ENCODE results near the gene PSMD13.

Gene PSMD13

GRCh38 chr11:211741-212140 is 25.0 kb upstream of the PSMD13 start:
- peaks cover 12% of the 10 kb centered on the region for H3F3A ChIP-seq (ENCODE audit: control insufficient read depth, insufficient read depth)
- H3K4me3 ChIP-seq (ENCODE audit: low read length) = no peak overlapping the region
- no peaks in the 10 kb centered on the region for H3K9me3 ChIP-seq (ENCODE audit: control insufficient read depth, insufficient read depth, low read length)
- peaks cover 86% of the 10 kb centered on the region for H3K36me3 ChIP-seq (ENCODE audit: control insufficient read depth, low read length)
- peaks cover 42% of the 10 kb centered on the region for H3K79me2 ChIP-seq (ENCODE audit: control insufficient read depth, low read length)
- H4K20me1 ChIP-seq (ENCODE audit: control insufficient read depth, insufficient read depth, low read depth, low read length) = peaks cover 11% of the 10 kb centered on the region
- no peaks in the 10 kb centered on the region for H3K27me3 ChIP-seq (ENCODE audit: control insufficient read depth, low read length)
- no peak overlapping the region for H3K27ac ChIP-seq (ENCODE audit: low read depth, low read length)
- H3K4me1 ChIP-seq (ENCODE audit: control insufficient read depth, low read length) = peaks cover 14% of the 10 kb centered on the region
- H3K4me2 ChIP-seq (ENCODE audit: low read length) = no peak overlapping the region
- no peaks in the 10 kb centered on the region for H3K9me2 ChIP-seq (replicated peaks; ENCODE audit: control insufficient read depth, low read length)
- TF ChIP-seq CTCF (IDR thresholded peaks at IDR 0.05; ENCODE audit: low read depth, low read length, poor library complexity, severe bottlenecking) (no peak), EZH2phosphoT487 (IDR thresholded peaks at IDR 0.05; ENCODE audit: borderline replicate concordance, low read length) (no peak)

GRCh38 chr11:212150-213100 is 24.4 kb upstream of the PSMD13 start:
- no peaks in the 10 kb centered on the region for H3K27me3 ChIP-seq (ENCODE audit: control insufficient read depth, low read length)
- no peak overlapping the region for H3K27ac ChIP-seq (ENCODE audit: low read depth, low read length)
- H3K36me3 ChIP-seq (ENCODE audit: control insufficient read depth, low read length) = peaks cover 83% of the 10 kb centered on the region
- no peak overlapping the region for H3K4me2 ChIP-seq (ENCODE audit: low read length)
- peaks cover 11% of the 10 kb centered on the region for H4K20me1 ChIP-seq (ENCODE audit: control insufficient read depth, insufficient read depth, low read depth, low read length)
- peaks cover 37% of the 10 kb centered on the region for H3K79me2 ChIP-seq (ENCODE audit: control insufficient read depth, low read length)
- H3K9me2 ChIP-seq (replicated peaks; ENCODE audit: control insufficient read depth, low read length) = no peaks in the 10 kb centered on the region
- peaks cover 14% of the 10 kb centered on the region for H3K4me1 ChIP-seq (ENCODE audit: control insufficient read depth, low read length)
- H3F3A ChIP-seq (ENCODE audit: control insufficient read depth, insufficient read depth) = peaks cover 12% of the 10 kb centered on the region
- TF ChIP-seq EZH2phosphoT487 (IDR thresholded peaks at IDR 0.05; ENCODE audit: borderline replicate concordance, low read length) (no peak), CTCF (IDR thresholded peaks at IDR 0.05; ENCODE audit: low read depth, low read length, poor library complexity, severe bottlenecking) (no peak)
- no peak overlapping the region for H3K4me3 ChIP-seq (ENCODE audit: low read length)
- no peaks in the 10 kb centered on the region for H3K9me3 ChIP-seq (ENCODE audit: control insufficient read depth, insufficient read depth, low read length)

- no peak overlapping the region for H3K4me3 ChIP-seq (ENCODE audit: low read length)
- peaks cover 35% of the 10 kb centered on the region for H3K79me2 ChIP-seq (ENCODE audit: control insufficient read depth, low read length)
- H3K27me3 ChIP-seq (ENCODE audit: control insufficient read depth, low read length) = no peaks in the 10 kb centered on the region
- peaks cover 11% of the 10 kb centered on the region for H4K20me1 ChIP-seq (ENCODE audit: control insufficient read depth, insufficient read depth, low read depth, low read length)
- no peak overlapping the region for H3K4me2 ChIP-seq (ENCODE audit: low read length)
- peaks cover 78% of the 10 kb centered on the region for H3K36me3 ChIP-seq (ENCODE audit: control insufficient read depth, low read length)
- H3K27ac ChIP-seq (ENCODE audit: low read depth, low read length) = no peak overlapping the region
- H3K9me3 ChIP-seq (ENCODE audit: control insufficient read depth, insufficient read depth, low read length) = no peaks in the 10 kb centered on the region
- peaks cover 14% of the 10 kb centered on the region for H3K4me1 ChIP-seq (ENCODE audit: control insufficient read depth, low read length)
- H3F3A ChIP-seq (ENCODE audit: control insufficient read depth, insufficient read depth) = peaks cover 7% of the 10 kb centered on the region
- no peaks in the 10 kb centered on the region for H3K9me2 ChIP-seq (replicated peaks; ENCODE audit: control insufficient read depth, low read length)
- no peak for TF ChIP-seq EZH2phosphoT487 (IDR thresholded peaks at IDR 0.05; ENCODE audit: borderline replicate concordance, low read length)
- TF ChIP-seq CTCF (IDR thresholded peaks at IDR 0.05; ENCODE audit: low read depth, low read length, poor library complexity, severe bottlenecking) = no peak
Measured at GRCh38 chr11:213111-213510, 23.7 kb upstream of the PSMD13 start.
